Activated naive CD4-positive, alpha-beta T cell (primary cell): ENCODE measurements around the gene CCL8.

Experiments used
- DNase-seq, 4 experiments: peaks; one replicate each; lab custom pipeline; 2025; lab: John Stamatoyannopoulos, UW

Gene CCL8

DNA sequence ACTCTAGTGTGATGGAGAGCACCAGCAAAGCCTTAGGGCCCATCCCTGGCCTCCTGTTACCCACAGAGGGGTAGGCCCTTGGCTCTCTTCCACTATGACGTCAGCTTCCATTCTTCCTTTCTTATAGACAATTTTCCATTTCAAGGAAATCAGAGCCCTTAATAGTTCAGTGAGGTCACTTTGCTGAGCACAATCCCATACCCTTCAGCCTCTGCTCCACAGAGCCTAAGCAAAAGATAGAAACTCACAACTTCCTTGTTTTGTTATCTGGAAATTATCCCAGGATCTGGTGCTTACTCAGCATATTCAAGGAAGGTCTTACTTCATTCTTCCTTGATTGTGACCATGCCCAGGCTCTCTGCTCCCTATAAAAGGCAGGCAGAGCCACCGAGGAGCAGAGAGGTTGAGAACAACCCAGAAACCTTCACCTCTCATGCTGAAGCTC, at the start of gene CCL8:
TSS of gene CCL8 (plus strand) at position 397 of the 445 bp plus-strand sequence. CDS start 67 bp downstream, outside the sequence.
- DNase-seq = no peak

- DNase-seq = no peak
Measured at GRCh38 chr17:34269969-34270368, 49.3 kb upstream of the CCL8 start, which contains the start of gene CCL7. CCL7 (plus strand) TSS chr17:34270221; CDS start chr17:34270291, 70 bp downstream.

- no peak for DNase-seq
Measured at GRCh38 chr17:34275881-34276280, 43.4 kb upstream of the CCL8 start.

DNA sequence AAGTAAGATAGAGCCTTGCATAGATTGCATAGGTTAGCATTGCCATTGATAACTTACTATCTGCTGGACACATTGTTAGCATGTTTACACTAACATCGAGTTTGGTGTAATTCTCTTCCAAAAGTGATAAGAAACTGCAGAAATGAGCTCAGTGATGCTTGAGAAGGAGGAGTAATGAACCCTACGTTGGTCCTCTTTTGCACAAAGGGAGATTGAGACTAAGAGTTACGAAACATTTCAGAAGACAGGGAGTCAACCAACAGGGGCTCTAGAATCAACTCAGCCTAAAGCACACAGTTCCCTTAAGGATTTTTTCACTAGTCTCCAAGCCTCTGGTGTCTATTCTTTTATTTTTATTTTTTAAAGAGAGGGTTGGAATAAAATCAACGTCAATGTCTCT, 42.4 kb upstream of the CCL8 start:
- DNase-seq = no peak

DNA sequence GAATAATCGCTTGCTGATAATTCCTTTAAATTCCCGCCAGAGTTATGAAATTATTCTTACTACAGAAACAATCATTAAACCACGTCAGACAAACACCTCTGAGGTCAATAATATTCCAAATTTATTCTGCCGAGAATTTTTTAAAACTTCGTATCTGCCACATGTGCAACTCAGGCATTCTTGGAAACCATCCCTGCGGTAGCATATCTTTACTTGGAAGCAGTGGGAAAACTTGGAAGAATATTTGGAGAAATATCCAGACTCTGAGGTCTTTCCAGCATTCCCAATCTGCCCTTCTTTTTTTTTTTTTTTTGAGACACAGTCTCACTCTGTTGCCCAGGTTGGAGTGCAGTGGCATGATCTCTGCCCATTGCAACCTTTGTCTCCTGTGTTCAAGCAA, 35.7 kb upstream of the CCL8 start:
- DNase-seq = no peak

DNA sequence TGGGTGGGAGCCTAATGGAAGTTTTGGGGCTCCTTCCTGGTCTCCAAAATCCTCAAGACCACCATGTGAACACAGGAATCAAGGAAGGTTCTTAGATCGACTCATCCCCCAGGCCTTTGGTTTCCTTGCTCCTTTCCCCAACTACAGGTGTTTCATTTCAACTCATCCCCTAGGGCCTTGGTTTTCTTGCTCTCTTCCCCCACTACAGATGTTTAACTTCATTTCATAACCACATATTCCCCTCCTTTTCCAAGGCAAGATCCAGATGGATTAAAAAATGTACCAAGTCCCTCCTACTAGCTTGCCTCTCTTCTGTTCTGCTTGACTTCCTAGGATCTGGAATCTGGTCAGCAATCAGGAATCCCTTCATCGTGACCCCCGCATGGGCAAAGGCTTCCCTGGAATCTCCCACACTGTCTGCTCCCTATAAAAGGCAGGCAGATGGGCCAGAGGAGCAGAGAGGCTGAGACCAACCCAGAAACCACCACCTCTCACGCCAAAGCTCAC, 33.9 kb upstream of the CCL8 start, which contains the start of gene CCL11:
TSS of gene CCL11 (plus strand) at position 457 of the 507 bp plus-strand sequence. CDS start 67 bp downstream, outside the sequence.
- DNase-seq = no peak

DNA sequence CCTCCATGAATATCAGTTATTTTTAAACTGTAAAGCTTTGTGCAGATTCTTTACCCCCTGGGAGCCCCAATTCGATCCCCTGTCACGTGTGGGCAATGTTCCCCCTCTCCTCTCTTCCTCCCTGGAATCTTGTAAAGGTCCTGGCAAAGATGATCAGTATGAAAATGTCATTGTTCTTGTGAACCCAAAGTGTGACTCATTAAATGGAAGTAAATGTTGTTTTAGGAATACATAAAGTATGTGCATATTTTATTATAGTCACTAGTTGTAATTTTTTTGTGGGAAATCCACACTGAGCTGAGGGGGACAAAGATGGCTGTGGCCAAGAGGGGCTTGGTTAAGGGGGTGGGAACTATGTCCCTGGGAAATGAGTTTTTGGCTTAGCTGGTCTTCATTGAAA, 31.4 kb upstream of the CCL8 start:
- DNase-seq = no peak

DNA sequence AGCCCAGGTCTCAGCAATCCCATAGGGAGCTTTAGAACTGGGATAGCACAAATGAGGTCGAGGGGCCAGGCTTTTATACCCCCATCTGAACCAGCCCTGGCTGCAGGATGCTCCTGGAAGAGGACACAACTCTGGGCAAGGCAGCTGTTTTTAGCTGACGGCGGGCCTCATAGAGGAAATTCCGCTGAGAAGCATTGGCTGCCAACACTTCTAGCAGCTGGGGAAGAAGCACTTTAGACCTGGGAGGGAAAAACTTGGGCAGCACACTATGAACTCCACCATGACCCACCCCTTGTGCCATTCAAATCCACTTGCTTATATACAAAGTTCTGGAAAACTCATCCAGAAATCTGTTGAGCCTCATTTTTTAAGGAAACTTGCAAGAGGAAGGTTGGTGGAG, 28.6 kb upstream of the CCL8 start:
- DNase-seq = no peak

GRCh38 chr17:34291721-34292348, 27.4 kb upstream of the CCL8 start:
- DNase-seq = no peak

GRCh38 chr17:34299027-34299426, 20.2 kb upstream of the CCL8 start:
- no peak for DNase-seq

- DNase-seq = no peak
Measured at GRCh38 chr17:34299956-34300577, 19.2 kb upstream of the CCL8 start.

DNA sequence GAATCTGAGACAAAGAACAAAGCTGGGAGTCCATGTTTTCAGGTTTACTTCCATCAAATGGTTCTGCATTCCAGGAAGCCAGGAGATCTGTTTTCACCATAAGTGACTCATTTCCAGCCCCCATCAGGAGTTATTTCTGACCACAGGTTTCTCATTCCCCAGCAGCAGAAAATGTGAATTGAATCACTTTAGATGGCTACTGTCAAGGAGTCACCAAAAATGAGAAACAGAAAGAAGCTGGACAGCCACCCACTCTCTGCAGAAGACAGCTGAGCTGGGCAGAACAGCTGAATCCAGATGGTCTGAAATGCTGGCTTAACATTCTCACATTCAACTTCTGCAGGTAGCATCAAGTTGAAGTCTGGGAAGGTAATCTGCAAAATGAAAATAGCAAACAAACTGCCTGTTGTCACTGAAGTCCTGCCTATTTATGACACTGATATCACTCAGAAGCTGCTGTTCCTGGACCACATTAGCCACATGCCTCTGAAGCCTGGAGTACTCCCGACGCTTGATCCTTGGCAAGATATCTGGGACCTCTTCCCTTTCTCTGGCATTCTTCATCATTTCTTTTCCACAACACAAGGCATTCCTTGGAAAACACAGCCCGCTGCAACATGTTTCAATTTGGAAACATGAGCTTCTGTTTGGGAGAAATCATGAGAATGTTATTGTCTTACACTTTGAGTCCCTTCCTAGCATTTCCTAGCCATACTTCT, 18.4 kb upstream of the CCL8 start:
- DNase-seq = no peak

DNA sequence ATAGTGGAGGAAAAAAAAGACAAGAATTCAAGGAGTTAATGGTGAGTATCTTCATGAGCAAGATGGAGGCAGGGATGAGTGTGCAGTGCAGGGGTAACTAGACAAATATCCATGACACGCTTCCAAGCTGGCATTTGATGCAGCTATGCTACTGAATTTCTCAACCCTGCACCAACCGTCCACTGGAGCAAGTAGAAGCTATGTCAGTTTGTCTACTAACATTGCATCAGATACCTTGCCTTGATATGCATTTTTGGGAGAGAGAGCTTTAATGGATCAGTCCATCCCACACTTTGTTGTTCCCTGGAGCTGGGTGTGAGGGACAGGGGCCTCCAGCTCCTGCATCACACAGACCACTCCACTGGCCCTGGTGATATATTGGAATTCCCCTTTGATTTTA, 17.2 kb upstream of the CCL8 start:
- DNase-seq = no peak

DNA sequence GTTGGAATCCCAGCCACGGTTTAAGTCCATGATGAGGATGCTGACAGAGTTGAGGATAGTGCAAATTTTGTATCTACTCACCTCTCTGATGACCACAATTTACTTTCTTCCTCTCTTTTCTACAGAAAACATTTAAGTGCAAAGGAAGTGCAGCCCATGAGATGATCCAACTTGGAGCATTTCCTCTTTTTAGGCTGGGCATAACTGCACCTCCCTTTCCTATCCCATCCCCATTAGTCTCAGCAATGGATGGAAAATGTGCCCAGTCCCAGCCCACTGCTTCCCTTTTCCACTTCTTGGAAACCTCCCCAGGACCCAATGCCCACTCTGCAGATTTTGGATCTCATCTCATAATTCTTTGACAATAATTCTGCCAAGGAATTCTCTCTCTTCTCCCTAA, 16.6 kb upstream of the CCL8 start:
- DNase-seq = no peak

DNA sequence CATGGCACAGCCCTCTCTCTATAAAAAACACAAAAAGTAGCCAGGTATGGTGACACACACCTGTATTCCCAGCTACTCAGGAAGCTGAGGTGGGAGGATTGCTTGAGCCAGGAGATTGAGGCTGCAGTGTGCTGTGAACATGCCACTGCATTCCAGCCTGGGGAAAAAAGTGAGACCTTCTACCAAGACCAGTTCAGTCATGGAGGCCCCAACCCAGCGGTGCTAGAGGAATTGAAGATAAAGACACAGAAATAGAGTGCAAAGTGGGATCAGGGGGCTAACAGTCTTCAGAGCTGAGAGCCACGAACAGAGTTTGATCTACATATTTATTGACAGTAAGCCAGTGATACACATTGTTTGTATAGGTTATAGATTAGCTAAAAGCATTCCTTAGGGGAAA, 15.6 kb upstream of the CCL8 start:
- DNase-seq = no peak

GRCh38 chr17:34305061-34305460, 14.2 kb upstream of the CCL8 start:
- no peak for DNase-seq

- DNase-seq = no peak
Measured at GRCh38 chr17:34305606-34306005, 13.6 kb upstream of the CCL8 start.

DNA sequence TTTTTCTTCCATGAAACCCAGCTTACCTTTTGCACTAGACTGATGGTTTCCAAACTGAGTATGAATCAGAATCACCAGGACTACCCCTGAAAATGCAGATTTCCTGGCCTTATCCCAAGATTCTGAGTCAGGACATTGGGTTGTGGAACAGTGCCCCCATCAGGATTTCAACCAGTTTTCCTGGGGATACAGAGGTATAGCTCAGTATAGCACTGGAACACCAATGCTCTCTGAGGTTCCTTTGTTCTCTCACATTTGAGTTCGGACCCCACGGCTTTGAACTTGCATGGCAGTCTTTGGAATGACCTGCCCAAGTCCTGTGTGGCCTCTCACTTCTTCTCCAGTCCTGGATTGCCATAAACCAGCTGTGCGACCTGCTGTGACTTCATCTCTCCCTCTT, 12.8 kb upstream of the CCL8 start:
- no peak for DNase-seq

- no peak for DNase-seq
Measured at GRCh38 chr17:34307110-34307509, 12.1 kb upstream of the CCL8 start.

DNA sequence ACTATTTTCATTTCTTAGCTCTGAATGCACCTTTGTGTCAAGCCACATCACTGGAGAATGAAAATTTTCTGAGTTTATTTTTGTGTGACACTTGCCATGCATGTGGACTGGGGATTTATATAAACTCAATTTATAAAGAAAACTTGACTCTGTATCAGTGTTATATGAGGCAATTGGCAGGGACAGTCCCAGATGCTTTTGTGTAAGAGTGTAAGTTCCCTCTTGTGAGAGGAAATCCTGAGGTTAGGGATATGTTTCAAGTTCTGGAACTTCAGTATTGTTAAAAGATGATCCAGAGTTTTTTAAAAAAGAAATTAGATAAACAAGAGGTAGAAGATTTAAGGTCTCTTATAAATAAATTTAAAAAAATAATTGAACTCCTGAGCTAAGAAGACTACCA, 10.9 kb upstream of the CCL8 start:
- DNase-seq = no peak

- DNase-seq = no peak
Measured at GRCh38 chr17:34311291-34311690, 7.9 kb upstream of the CCL8 start.

DNA sequence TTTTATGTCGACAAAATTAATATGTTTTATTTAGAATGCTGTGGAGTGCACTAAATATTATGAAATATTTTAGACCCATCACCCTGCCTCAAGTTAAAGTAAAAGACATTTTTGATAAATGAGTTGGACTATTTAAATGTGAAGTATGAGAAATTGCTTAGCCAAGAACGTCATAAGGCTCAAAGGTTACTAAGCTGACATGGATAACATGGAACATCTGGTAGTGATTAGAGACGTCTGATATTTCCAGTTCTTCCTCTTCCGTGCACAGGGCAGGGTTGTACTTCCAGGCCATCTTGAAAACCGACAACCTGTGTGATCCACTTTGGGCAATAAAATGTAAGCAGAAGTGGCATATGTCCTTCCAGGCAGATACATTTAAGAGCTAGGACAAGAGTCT, 7.2 kb upstream of the CCL8 start:
- no peak for DNase-seq

GRCh38 chr17:34313164-34313563, 6.1 kb upstream of the CCL8 start:
- no peak for DNase-seq
